B cell (primary cell): ENCODE data around the gene SH2D3C.

ENCODE experiments used
- CTCF ChIP-seq: fragments of 200-600 bp; IDR thresholded peaks from one replicate; pipeline ENCODE4 v1.8.0; 2022; ENCODE audit warnings: antibody characterized with exemption, mild to moderate bottlenecking
- EZH2 ChIP-seq: IDR thresholded peaks from 2 replicates; pipeline ENCODE4 v1.6.1; 2012; ENCODE audit warnings: borderline replicate concordance, low read depth, mild to moderate bottlenecking, moderate library complexity, low read length; ENCODE audit not compliant: insufficient read depth, poor library complexity, severe bottlenecking

GRCh38 chr9:127761061-127761460 is 17.4 kb downstream of the SH2D3C start:
- TF ChIP-seq CTCF, result no peak
- no peak for TF ChIP-seq EZH2
